HCT116 (cell line): ENCODE data around the gene ADGRV1. TPM values are rescaled to one million over a fixed set of nuclear protein-coding genes. Genes with fewer than 3 reads are reported as not detected.

Experiments used
- ATAC-seq: fragments of 200-7000 bp; cut with Tn5 transposase; 2 replicates; pipeline ENCODE4 v1.9.1; 2020; ENCODE audit warnings: mild to moderate bottlenecking, moderate library complexity
- BruUV-seq: library from RNA; stranded (reverse); fragments of 400-500 nt; replicated peaks from 2 replicates; lab custom pipeline; 2021; lab: Mats Ljungman, UMichigan
- CTCF ChIA-PET: fragments of 300-600 bp; sonication (Branson Sonifier 250); formaldehyde crosslinking; loops from one replicate; lab custom pipeline; 2021; ENCODE audit warnings: antibody characterized with exemption; lab: Charles Lee
- POLR2A ChIA-PET: fragments of 300-600, 350-600 bp; sonication (Branson Sonifier 250); formaldehyde crosslinking; loops from one replicate; lab custom pipeline; 2021; ENCODE audit warnings: antibody characterized with exemption; lab: Charles Lee
- RAD21 ChIA-PET, 2 experiments: fragments of 300-600 bp; sonication (Branson Sonifier 250); formaldehyde crosslinking; loops; one replicate each; lab custom pipeline; 2023; ENCODE audit warnings: low total read pairs in 2 of 2; ENCODE audit not compliant: uncharacterized antibody in 2 of 2, unreplicated experiment in 2 of 2, low non-redundant PET in 1 of 2; lab: Charles Lee
- DNase-seq: peaks from one replicate; pipeline ENCODE4 v3.0.0-alpha.2; 2010; ENCODE audit warnings: low read depth, low spot score
- H2AFZ ChIP-seq: fragments of 200-600 bp; shearing (Covaris generic), sonication (generic); 2 replicates; pipeline ENCODE4 v1.6.1; 2017; ENCODE audit warnings: low read depth, mixed run types, mixed read lengths, antibody characterized with exemption, low read length; ENCODE audit not compliant: poor library complexity, severe bottlenecking
- H3K27ac ChIP-seq: 2 replicates; pipeline ENCODE4 v1.5.1; 2012; ENCODE audit warnings: low read depth, low read length
- H3K27me3 ChIP-seq: fragments of 200-600 bp; sonication (generic); 2 replicates; pipeline ENCODE4 v1.6.1; 2016; ENCODE audit warnings: mixed run types, low read length, mixed read lengths; ENCODE audit not compliant: insufficient read depth
- H3K36me3 ChIP-seq, 2 experiments: fragments of 200-500 bp in 1 of 2; fragments of 200-600 bp in 1 of 2; sonication (Bioruptor generic) in 1 of 2; sonication (generic) in 1 of 2; 2 replicates each; pipeline versions ENCODE4 v1.5.1 to v1.6.1; 2014 to 2016; ENCODE audit warnings: low read length in 2 of 2, inconsistent platforms in 1 of 2, mixed read lengths in 1 of 2, mixed run types in 1 of 2; ENCODE audit not compliant: insufficient read depth in 2 of 2, control insufficient read depth in 1 of 2
- H3K4me1 ChIP-seq, 2 experiments: fragments of 200-600 bp in 1 of 2; sonication (generic) in 1 of 2; 2 replicates each; pipeline versions ENCODE4 v1.5.1 to v1.6.1; 2012 to 2017; ENCODE audit warnings: low read length in 2 of 2, inconsistent platforms in 1 of 2, mild to moderate bottlenecking in 1 of 2, mixed read lengths in 1 of 2, mixed run types in 1 of 2, moderate library complexity in 1 of 2; ENCODE audit not compliant: insufficient read depth in 2 of 2, control insufficient read depth in 1 of 2
- H3K4me2 ChIP-seq: fragments of 200-600 bp; sonication (generic); 2 replicates; pipeline ENCODE4 v1.6.1; 2017; ENCODE audit warnings: mixed run types, low read length, mixed read lengths
- H3K4me3 ChIP-seq, 2 experiments: fragments of 200-600 bp in 1 of 2; sonication (generic) in 1 of 2; replicated peaks in 1 of 2; 2 replicates each; pipeline ENCODE4 v1.5.1; 2011 to 2016; ENCODE audit warnings: low read length in 2 of 2, control low read depth in 1 of 2, low read depth in 1 of 2, mild to moderate bottlenecking in 1 of 2, mixed read lengths in 1 of 2, mixed run types in 1 of 2
- H3K79me2 ChIP-seq: fragments of 200-600 bp; sonication (generic); 2 replicates; pipeline ENCODE4 v1.6.1; 2017; ENCODE audit warnings: mild to moderate bottlenecking, mixed run types, low read length, moderate library complexity, mixed read lengths; ENCODE audit not compliant: insufficient read depth
- H3K9ac ChIP-seq: fragments of 200-600 bp; sonication (generic); 2 replicates; pipeline ENCODE4 v1.6.1; 2016; ENCODE audit warnings: low read length, mixed read lengths
- H3K9me2 ChIP-seq: fragments of 200-600 bp; sonication (generic), shearing (Covaris generic); 2 replicates; pipeline ENCODE4 v1.6.1; 2017; ENCODE audit warnings: mixed run types, mild to moderate bottlenecking, moderate library complexity; ENCODE audit not compliant: insufficient read depth
- H3K9me3 ChIP-seq, 2 experiments: fragments of 200-500 bp in 1 of 2; fragments of 200-600 bp in 1 of 2; sonication (Bioruptor generic) in 1 of 2; sonication (generic) in 1 of 2; 2 replicates each; pipeline ENCODE4 v1.6.1; 2014 to 2017; ENCODE audit warnings: low read length in 2 of 2, mixed read lengths in 2 of 2, inconsistent platforms in 1 of 2, low read depth in 1 of 2, mild to moderate bottlenecking in 1 of 2, mixed run types in 1 of 2, moderate library complexity in 1 of 2; ENCODE audit not compliant: control insufficient read depth in 1 of 2, insufficient read depth in 1 of 2
- H4K20me1 ChIP-seq: fragments of 200-600 bp; sonication (generic), shearing (Covaris generic); 2 replicates; pipeline ENCODE4 v1.6.1; 2017; ENCODE audit warnings: mixed run types, mild to moderate bottlenecking, moderate library complexity; ENCODE audit not compliant: insufficient read depth
- EGR1 ChIP-seq: IDR thresholded peaks from 2 replicates; pipeline ENCODE4 v1.6.1; 2012; ENCODE audit warnings: low read depth
- ELF1 ChIP-seq: IDR thresholded peaks from 2 replicates; pipeline ENCODE4 v1.6.1; 2012; ENCODE audit warnings: low read depth, borderline replicate concordance
- EZH2 ChIP-seq: fragments of 200-600 bp; sonication (generic); IDR thresholded peaks from 2 replicates; pipeline ENCODE4 v1.6.1; 2017; ENCODE audit warnings: antibody characterized with exemption, mixed run types
- EZH2phosphoT487 ChIP-seq: fragments of 200-600 bp; IDR thresholded peaks from 2 replicates; pipeline ENCODE4 v1.6.1; 2018; ENCODE audit warnings: antibody characterized with exemption, borderline replicate concordance
- JUND ChIP-seq: IDR thresholded peaks from 2 replicates; pipeline ENCODE4 v1.6.1; 2012
- SP1 ChIP-seq: IDR thresholded peaks from 2 replicates; pipeline ENCODE4 v1.6.1; 2012; ENCODE audit warnings: low read depth
- SRF ChIP-seq: IDR thresholded peaks from 2 replicates; pipeline ENCODE4 v1.6.1; 2012; ENCODE audit warnings: low read depth
- YY1 ChIP-seq: IDR thresholded peaks from 2 replicates; pipeline ENCODE4 v1.6.1; 2011; ENCODE audit warnings: low read length, low read depth, moderate library complexity, mild to moderate bottlenecking; ENCODE audit not compliant: insufficient replicate concordance; ENCODE audit errors: extremely low read depth
- intact Hi-C: fragments of 100-400 bp; cut with micrococcal nuclease; formaldehyde crosslinking; loops from 2 replicates; pipeline ENCODE4 v1.10.0; 2022
- total RNA-seq: library from RNA; stranded (reverse); gene quantifications from one replicate; pipeline ENCODE4 v1.2.1, GENCODE V29; 2021; ENCODE audit not compliant: unreplicated experiment
- TF ChIP-seq, protein P1 (sequence below): IDR thresholded peaks from 2 replicates; pipeline ENCODE4 v1.6.1; 2012; ENCODE audit warnings: low read depth
- TF ChIP-seq, protein P2 (sequence below): IDR thresholded peaks from 2 replicates; pipeline ENCODE4 v1.6.1; 2012
- TF ChIP-seq, protein P3 (sequence below): IDR thresholded peaks from 2 replicates; pipeline ENCODE4 v1.6.1; 2012
- TF ChIP-seq, protein P4 (sequence below), 3 experiments: fragments of 200-600 bp in 1 of 3; sonication (generic) in 1 of 3; IDR thresholded peaks in 2 of 3; conservative IDR thresholded peaks in 1 of 3; 2 replicates each; pipeline ENCODE4 v1.5.1; 2012 to 2017; ENCODE audit warnings: low read depth in 2 of 3, low read length in 2 of 3, antibody characterized with exemption in 1 of 3, borderline replicate concordance in 1 of 3, control low read depth in 1 of 3, mild to moderate bottlenecking in 1 of 3, mixed read lengths in 1 of 3, mixed run types in 1 of 3, moderate library complexity in 1 of 3; ENCODE audit not compliant: insufficient read depth in 1 of 3

Gene ADGRV1
- total RNA-seq, 1 experiment from 2014 or later: 6.0 TPM

DNA sequence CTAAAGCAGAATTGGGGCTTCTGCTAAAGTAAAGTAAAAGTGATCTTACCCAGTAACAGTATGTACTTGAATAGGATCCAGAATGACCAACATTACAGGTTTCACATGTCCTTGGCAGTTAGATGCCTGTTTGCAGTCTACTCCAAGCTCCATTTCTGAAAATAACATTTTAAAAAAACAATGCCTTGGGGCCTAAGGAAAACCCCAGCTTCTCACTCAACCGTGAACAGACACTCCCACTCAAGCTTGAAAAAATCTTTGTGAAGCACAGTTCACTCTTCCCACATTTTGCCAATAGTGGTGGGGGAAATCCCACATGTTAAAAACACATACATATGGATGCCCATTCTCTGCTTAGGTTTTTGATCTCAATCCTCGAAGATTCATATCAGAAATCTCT is 520.4 kb downstream of the ADGRV1 start:
- TF ChIP-seq SRF (no peak), SP1 (no peak), YY1 (no peak), EGR1 (no peak)
- TF ChIP-seq, protein P1, sequence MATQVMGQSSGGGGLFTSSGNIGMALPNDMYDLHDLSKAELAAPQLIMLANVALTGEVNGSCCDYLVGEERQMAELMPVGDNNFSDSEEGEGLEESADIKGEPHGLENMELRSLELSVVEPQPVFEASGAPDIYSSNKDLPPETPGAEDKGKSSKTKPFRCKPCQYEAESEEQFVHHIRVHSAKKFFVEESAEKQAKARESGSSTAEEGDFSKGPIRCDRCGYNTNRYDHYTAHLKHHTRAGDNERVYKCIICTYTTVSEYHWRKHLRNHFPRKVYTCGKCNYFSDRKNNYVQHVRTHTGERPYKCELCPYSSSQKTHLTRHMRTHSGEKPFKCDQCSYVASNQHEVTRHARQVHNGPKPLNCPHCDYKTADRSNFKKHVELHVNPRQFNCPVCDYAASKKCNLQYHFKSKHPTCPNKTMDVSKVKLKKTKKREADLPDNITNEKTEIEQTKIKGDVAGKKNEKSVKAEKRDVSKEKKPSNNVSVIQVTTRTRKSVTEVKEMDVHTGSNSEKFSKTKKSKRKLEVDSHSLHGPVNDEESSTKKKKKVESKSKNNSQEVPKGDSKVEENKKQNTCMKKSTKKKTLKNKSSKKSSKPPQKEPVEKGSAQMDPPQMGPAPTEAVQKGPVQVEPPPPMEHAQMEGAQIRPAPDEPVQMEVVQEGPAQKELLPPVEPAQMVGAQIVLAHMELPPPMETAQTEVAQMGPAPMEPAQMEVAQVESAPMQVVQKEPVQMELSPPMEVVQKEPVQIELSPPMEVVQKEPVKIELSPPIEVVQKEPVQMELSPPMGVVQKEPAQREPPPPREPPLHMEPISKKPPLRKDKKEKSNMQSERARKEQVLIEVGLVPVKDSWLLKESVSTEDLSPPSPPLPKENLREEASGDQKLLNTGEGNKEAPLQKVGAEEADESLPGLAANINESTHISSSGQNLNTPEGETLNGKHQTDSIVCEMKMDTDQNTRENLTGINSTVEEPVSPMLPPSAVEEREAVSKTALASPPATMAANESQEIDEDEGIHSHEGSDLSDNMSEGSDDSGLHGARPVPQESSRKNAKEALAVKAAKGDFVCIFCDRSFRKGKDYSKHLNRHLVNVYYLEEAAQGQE: no peak
- TF ChIP-seq, protein P2, sequence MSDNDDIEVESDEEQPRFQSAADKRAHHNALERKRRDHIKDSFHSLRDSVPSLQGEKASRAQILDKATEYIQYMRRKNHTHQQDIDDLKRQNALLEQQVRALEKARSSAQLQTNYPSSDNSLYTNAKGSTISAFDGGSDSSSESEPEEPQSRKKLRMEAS: no peak
- ATAC-seq: no peak
- no peak for DNase-seq
- no peaks in the 10 kb centered on the region for H3K9me2 ChIP-seq
- BruUV-seq: no TSS peak
- no peaks in the 10 kb centered on the region for H3K79me2 ChIP-seq
- ChIA-PET CTCF (no interaction called here), POLR2A (no interaction called here), RAD21 (no interaction called here)
- no peak overlapping the region for H3K4me3 ChIP-seq
- no peaks in the 10 kb centered on the region for H3K9me3 ChIP-seq
- no peak overlapping the region for H3K27ac ChIP-seq
- no peak overlapping the region for H3K4me2 ChIP-seq
- no peak overlapping the region for H2AFZ ChIP-seq
- no peaks in the 10 kb centered on the region for H3K36me3 ChIP-seq
- peaks cover 0 to 19% of the 10 kb centered on the region in 2 experiments; a peak in 1 of 4 replicates for H3K4me1 ChIP-seq
- no peaks in the 10 kb centered on the region for H3K27me3 ChIP-seq
- no peaks in the 10 kb centered on the region for H4K20me1 ChIP-seq
- no peak overlapping the region for H3K9ac ChIP-seq
- intact Hi-C loops: no loop called here

DNA sequence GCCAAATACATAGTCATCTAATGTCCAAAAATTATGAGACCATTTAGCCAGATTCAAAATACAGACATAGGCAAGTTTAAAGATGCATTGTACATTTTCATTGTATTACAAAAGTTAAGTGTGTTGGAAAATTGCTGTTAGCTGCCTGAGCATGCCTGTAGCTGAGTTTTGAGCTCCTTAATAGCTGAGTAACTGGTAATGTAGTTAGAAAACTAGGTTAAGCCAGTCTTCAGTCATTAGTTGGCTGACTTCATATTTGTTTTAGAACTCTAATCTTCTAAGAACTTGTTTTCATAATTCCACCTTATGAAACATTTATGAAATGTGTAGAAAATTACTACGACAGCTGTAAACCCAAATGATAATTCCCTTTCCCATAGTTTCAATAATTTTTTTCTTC is 531.2 kb downstream of the ADGRV1 start:
- Histone ChIP-seq H3K4me2 (no peak overlapping the region), H3K9ac (no peak overlapping the region), H4K20me1 (no peaks in the 10 kb centered on the region), H3K27ac (no peak overlapping the region), H3K9me2 (no peaks in the 10 kb centered on the region), H3K4me3 (no peak overlapping the region), H3K4me1 (no peaks in the 10 kb centered on the region), H3K79me2 (no peaks in the 10 kb centered on the region), H3K9me3 (no peaks in the 10 kb centered on the region), H2AFZ (no peak overlapping the region), H3K27me3 (no peaks in the 10 kb centered on the region), H3K36me3 (no peaks in the 10 kb centered on the region)
- BruUV-seq: no TSS peak
- DNase-seq (no peak), ATAC-seq (no peak)
- ChIA-PET CTCF (no interaction called here), POLR2A (no interaction called here), RAD21 (no interaction called here)
- intact Hi-C loops: no loop called here
- no peak for TF ChIP-seq SRF
- TF ChIP-seq, protein P3, sequence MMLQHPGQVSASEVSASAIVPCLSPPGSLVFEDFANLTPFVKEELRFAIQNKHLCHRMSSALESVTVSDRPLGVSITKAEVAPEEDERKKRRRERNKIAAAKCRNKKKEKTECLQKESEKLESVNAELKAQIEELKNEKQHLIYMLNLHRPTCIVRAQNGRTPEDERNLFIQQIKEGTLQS: no peak
- no peak for TF ChIP-seq EZH2phosphoT487
- TF ChIP-seq, protein P4, sequence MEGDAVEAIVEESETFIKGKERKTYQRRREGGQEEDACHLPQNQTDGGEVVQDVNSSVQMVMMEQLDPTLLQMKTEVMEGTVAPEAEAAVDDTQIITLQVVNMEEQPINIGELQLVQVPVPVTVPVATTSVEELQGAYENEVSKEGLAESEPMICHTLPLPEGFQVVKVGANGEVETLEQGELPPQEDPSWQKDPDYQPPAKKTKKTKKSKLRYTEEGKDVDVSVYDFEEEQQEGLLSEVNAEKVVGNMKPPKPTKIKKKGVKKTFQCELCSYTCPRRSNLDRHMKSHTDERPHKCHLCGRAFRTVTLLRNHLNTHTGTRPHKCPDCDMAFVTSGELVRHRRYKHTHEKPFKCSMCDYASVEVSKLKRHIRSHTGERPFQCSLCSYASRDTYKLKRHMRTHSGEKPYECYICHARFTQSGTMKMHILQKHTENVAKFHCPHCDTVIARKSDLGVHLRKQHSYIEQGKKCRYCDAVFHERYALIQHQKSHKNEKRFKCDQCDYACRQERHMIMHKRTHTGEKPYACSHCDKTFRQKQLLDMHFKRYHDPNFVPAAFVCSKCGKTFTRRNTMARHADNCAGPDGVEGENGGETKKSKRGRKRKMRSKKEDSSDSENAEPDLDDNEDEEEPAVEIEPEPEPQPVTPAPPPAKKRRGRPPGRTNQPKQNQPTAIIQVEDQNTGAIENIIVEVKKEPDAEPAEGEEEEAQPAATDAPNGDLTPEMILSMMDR (IDR thresholded peaks at IDR 0.05 in 2 of 3, conservative IDR thresholded peaks at IDR 0.05 in 1 of 3; ENCODE audit: borderline replicate concordance in 1 of 3, insufficient read depth in 1 of 3, low read depth in 2 of 3, low read length in 2 of 3): no peak
- TF ChIP-seq EZH2: no peak
- TF ChIP-seq ELF1: no peak
- no peak for TF ChIP-seq JUND
